ENCODE results near the gene MRPL43.
A peak's percentile ranks its signal among the peaks of the same experiment; 100 is the strongest.
"Not testable (repeated sequence)": the region's sequence is repeated elsewhere in the genome, so short reads cannot be mapped to it uniquely, and the experiment has no call there.

The MRPL43 gene

GRCh38 chr10:100986952-100987684 is at the start of gene MRPL43, which contains the start of gene TWNK:
MRPL43 (minus strand) TSS chr10:100987497; CDS start chr10:100987443, 54 bp downstream.
TWNK (plus strand) TSS chr10:100987543; CDS start chr10:100988211, 668 bp downstream.
- Histone ChIP-seq H3K9me3 (ENCODE audit: control insufficient read depth in 2 of 2, low read length in 2 of 2) (no peaks in the 10 kb centered on the region), H3K4me1 (ENCODE audit: control insufficient read depth in 2 of 2, insufficient read depth in 2 of 2, low read length in 2 of 2) (peaks cover 18 to 20% of the 10 kb centered on the region in 2 donors), H3K36me3 (ENCODE audit: control insufficient read depth in 2 of 2, insufficient read depth in 2 of 2, low read length in 2 of 2) (peaks cover 31 to 42% of the 10 kb centered on the region in 2 donors), H3K27ac (ENCODE audit: low read depth in 2 of 2, low read length in 2 of 2) (peak within 1 kb of the TSS; percentile 69 to 88), H3K4me3 (ENCODE audit: low read length in 2 of 2) (peak within 1 kb of the TSS; percentile 90 to 91), H3K27me3 (ENCODE audit: control insufficient read depth in 2 of 2, insufficient read depth in 2 of 2, low read length in 2 of 2) (no peaks in the 10 kb centered on the region), H3K9ac (ENCODE audit: low read depth in 1 of 2, low read length in 2 of 2) (peak within 1 kb of the TSS; percentile 79 to 81)

GRCh38 chr10:101036726-101037125 is 49.4 kb upstream of the MRPL43 start:
- no peak overlapping the region for H3K4me3 ChIP-seq (ENCODE audit: low read length in 2 of 2)
- H3K27ac ChIP-seq (ENCODE audit: low read depth in 2 of 2, low read length in 2 of 2) = no peak overlapping the region
- no peaks in the 10 kb centered on the region for H3K27me3 ChIP-seq (ENCODE audit: control insufficient read depth in 2 of 2, insufficient read depth in 2 of 2, low read length in 2 of 2)
- H3K9ac ChIP-seq (ENCODE audit: low read depth in 1 of 2, low read length in 2 of 2) = no peak overlapping the region
- H3K9me3 ChIP-seq (ENCODE audit: control insufficient read depth in 2 of 2, low read length in 2 of 2) = no peaks in the 10 kb centered on the region
- peaks cover 21% of the 10 kb centered on the region in 2 donors for H3K4me1 ChIP-seq (ENCODE audit: control insufficient read depth in 2 of 2, insufficient read depth in 2 of 2, low read length in 2 of 2)
- H3K36me3 ChIP-seq (ENCODE audit: control insufficient read depth in 2 of 2, insufficient read depth in 2 of 2, low read length in 2 of 2) = peaks cover 21 to 37% of the 10 kb centered on the region in 2 donors

GRCh38 chr10:101035916-101036702 is 48.8 kb upstream of the MRPL43 start:
- H3K4me3 ChIP-seq (ENCODE audit: low read length in 2 of 2) = no peak overlapping the region
- H3K9me3 ChIP-seq (ENCODE audit: control insufficient read depth in 2 of 2, low read length in 2 of 2) = no peaks in the 10 kb centered on the region
- no peak overlapping the region for H3K9ac ChIP-seq (ENCODE audit: low read depth in 1 of 2, low read length in 2 of 2)
- H3K36me3 ChIP-seq (ENCODE audit: control insufficient read depth in 2 of 2, insufficient read depth in 2 of 2, low read length in 2 of 2) = peaks cover 21 to 37% of the 10 kb centered on the region in 2 donors
- H3K27me3 ChIP-seq (ENCODE audit: control insufficient read depth in 2 of 2, insufficient read depth in 2 of 2, low read length in 2 of 2) = no peaks in the 10 kb centered on the region
- no peak overlapping the region for H3K27ac ChIP-seq (ENCODE audit: low read depth in 2 of 2, low read length in 2 of 2)
- peaks cover 23 to 24% of the 10 kb centered on the region in 2 donors for H3K4me1 ChIP-seq (ENCODE audit: control insufficient read depth in 2 of 2, insufficient read depth in 2 of 2, low read length in 2 of 2)

- Histone ChIP-seq H3K4me3 (ENCODE audit: low read length in 2 of 2) (no peak overlapping the region), H3K27me3 (ENCODE audit: control insufficient read depth in 2 of 2, insufficient read depth in 2 of 2, low read length in 2 of 2) (no peaks in the 10 kb centered on the region), H3K9ac (ENCODE audit: low read depth in 1 of 2, low read length in 2 of 2) (no peak overlapping the region), H3K36me3 (ENCODE audit: control insufficient read depth in 2 of 2, insufficient read depth in 2 of 2, low read length in 2 of 2) (peaks cover 21 to 37% of the 10 kb centered on the region in 2 donors), H3K27ac (ENCODE audit: low read depth in 2 of 2, low read length in 2 of 2) (no peak overlapping the region), H3K9me3 (ENCODE audit: control insufficient read depth in 2 of 2, low read length in 2 of 2) (no peaks in the 10 kb centered on the region), H3K4me1 (ENCODE audit: control insufficient read depth in 2 of 2, insufficient read depth in 2 of 2, low read length in 2 of 2) (peaks cover 21 to 25% of the 10 kb centered on the region in 2 donors)
Measured at GRCh38 chr10:101035314-101035713, 48.0 kb upstream of the MRPL43 start.

GRCh38 chr10:101034404-101034803 is 47.1 kb upstream of the MRPL43 start:
- H3K9ac ChIP-seq (ENCODE audit: low read depth in 1 of 2, low read length in 2 of 2); H3K9me3 ChIP-seq (ENCODE audit: control insufficient read depth in 2 of 2, low read length in 2 of 2); H3K4me3 ChIP-seq (ENCODE audit: low read length in 2 of 2); H3K27me3 ChIP-seq (ENCODE audit: control insufficient read depth in 2 of 2, insufficient read depth in 2 of 2, low read length in 2 of 2); H3K27ac ChIP-seq (ENCODE audit: low read depth in 2 of 2, low read length in 2 of 2): not testable (repeated sequence)
- Histone ChIP-seq H3K36me3 (ENCODE audit: control insufficient read depth in 2 of 2, insufficient read depth in 2 of 2, low read length in 2 of 2) (peaks cover 21 to 35% of the 10 kb centered on the region in 2 donors), H3K4me1 (ENCODE audit: control insufficient read depth in 2 of 2, insufficient read depth in 2 of 2, low read length in 2 of 2) (peaks cover 21 to 25% of the 10 kb centered on the region in 2 donors)

GRCh38 chr10:101033276-101033675 is 46.0 kb upstream of the MRPL43 start:
- Histone ChIP-seq H3K27me3 (ENCODE audit: control insufficient read depth in 2 of 2, insufficient read depth in 2 of 2, low read length in 2 of 2) (peaks cover 0 to 5% of the 10 kb centered on the region in 2 donors), H3K9me3 (ENCODE audit: control insufficient read depth in 2 of 2, low read length in 2 of 2) (no peaks in the 10 kb centered on the region), H3K27ac (ENCODE audit: low read depth in 2 of 2, low read length in 2 of 2) (no peak overlapping the region), H3K4me3 (ENCODE audit: low read length in 2 of 2) (peak overlapping the region in 1 of 2 donors; percentile 74), H3K36me3 (ENCODE audit: control insufficient read depth in 2 of 2, insufficient read depth in 2 of 2, low read length in 2 of 2) (peaks cover 21 to 28% of the 10 kb centered on the region in 2 donors), H3K9ac (ENCODE audit: low read depth in 1 of 2, low read length in 2 of 2) (peak overlapping the region in 1 of 2 donors; percentile 79), H3K4me1 (ENCODE audit: control insufficient read depth in 2 of 2, insufficient read depth in 2 of 2, low read length in 2 of 2) (peaks cover 21 to 25% of the 10 kb centered on the region in 2 donors)

GRCh38 chr10:101032637-101033224 is 45.4 kb upstream of the MRPL43 start:
- H3K4me3 ChIP-seq (ENCODE audit: low read length in 2 of 2) = peak overlapping the region; percentile 74 to 81
- H3K36me3 ChIP-seq (ENCODE audit: control insufficient read depth in 2 of 2, insufficient read depth in 2 of 2, low read length in 2 of 2) = peaks cover 17 to 22% of the 10 kb centered on the region in 2 donors
- H3K9me3 ChIP-seq (ENCODE audit: control insufficient read depth in 2 of 2, low read length in 2 of 2) = no peaks in the 10 kb centered on the region

GRCh38 chr10:101031796-101032636 is 44.7 kb upstream of the MRPL43 start:
- Histone ChIP-seq H3K9ac (ENCODE audit: low read depth in 1 of 2, low read length in 2 of 2) (peak overlapping the region; percentile 79 to 87), H3K4me3 (ENCODE audit: low read length in 2 of 2) (peak overlapping the region; percentile 74 to 81), H3K9me3 (ENCODE audit: control insufficient read depth in 2 of 2, low read length in 2 of 2) (no peaks in the 10 kb centered on the region), H3K36me3 (ENCODE audit: control insufficient read depth in 2 of 2, insufficient read depth in 2 of 2, low read length in 2 of 2) (peaks cover 10 to 15% of the 10 kb centered on the region in 2 donors), H3K4me1 (ENCODE audit: control insufficient read depth in 2 of 2, insufficient read depth in 2 of 2, low read length in 2 of 2) (peaks cover 21% of the 10 kb centered on the region in 2 donors), H3K27me3 (ENCODE audit: control insufficient read depth in 2 of 2, insufficient read depth in 2 of 2, low read length in 2 of 2) (peaks cover 0 to 5% of the 10 kb centered on the region in 2 donors), H3K27ac (ENCODE audit: low read depth in 2 of 2, low read length in 2 of 2) (peak overlapping the region; percentile 78 to 87)

More at GRCh38 chr10:101032637-101033224, 45.4 kb upstream of the MRPL43 start:
- H3K9ac ChIP-seq (ENCODE audit: low read depth in 1 of 2, low read length in 2 of 2) = peak overlapping the region; percentile 79 to 87
- peak overlapping the region; percentile 78 to 87 for H3K27ac ChIP-seq (ENCODE audit: low read depth in 2 of 2, low read length in 2 of 2)
- H3K27me3 ChIP-seq (ENCODE audit: control insufficient read depth in 2 of 2, insufficient read depth in 2 of 2, low read length in 2 of 2) = peaks cover 0 to 5% of the 10 kb centered on the region in 2 donors
- peaks cover 21% of the 10 kb centered on the region in 2 donors for H3K4me1 ChIP-seq (ENCODE audit: control insufficient read depth in 2 of 2, insufficient read depth in 2 of 2, low read length in 2 of 2)

- H3K27ac ChIP-seq (ENCODE audit: low read depth in 2 of 2, low read length in 2 of 2) = peak within 1 kb of the TSS; percentile 78 to 87
- peak within 1 kb of the TSS; percentile 74 to 81 for H3K4me3 ChIP-seq (ENCODE audit: low read length in 2 of 2)
- H3K9me3 ChIP-seq (ENCODE audit: control insufficient read depth in 2 of 2, low read length in 2 of 2) = no peaks in the 10 kb centered on the region
- H3K4me1 ChIP-seq (ENCODE audit: control insufficient read depth in 2 of 2, insufficient read depth in 2 of 2, low read length in 2 of 2) = peaks cover 21% of the 10 kb centered on the region in 2 donors
- H3K27me3 ChIP-seq (ENCODE audit: control insufficient read depth in 2 of 2, insufficient read depth in 2 of 2, low read length in 2 of 2) = peaks cover 0 to 5% of the 10 kb centered on the region in 2 donors
- peak within 1 kb of the TSS; percentile 79 to 87 for H3K9ac ChIP-seq (ENCODE audit: low read depth in 1 of 2, low read length in 2 of 2)
- peaks cover 5 to 9% of the 10 kb centered on the region in 2 donors for H3K36me3 ChIP-seq (ENCODE audit: control insufficient read depth in 2 of 2, insufficient read depth in 2 of 2, low read length in 2 of 2)
Measured at GRCh38 chr10:101031128-101031795, 44.0 kb upstream of the MRPL43 start, which contains the start of the genes PDZD7 and SFXN3. PDZD7 (minus strand) TSS chr10:101031129; CDS start chr10:101030219, 910 bp downstream. SFXN3 (plus strand) TSS chr10:101031234; CDS start chr10:101034695, 3,461 bp downstream.

All from mucosa of rectum (tissue), 2 donors.